ENCODE measurements around the gene APOA5. TPM values are rescaled to one million over a fixed set of nuclear protein-coding genes. Genes with fewer than 3 reads are reported as not detected.

The APOA5 gene
- total and polyA plus RNA-seq, 2 of the 8 experiments (the other 6 are each of a cell fraction or from before 2014, with no cell fraction given) = 0.08 to 0.15 TPM

- TF ChIP-seq RAD21 (IDR thresholded peaks at IDR 0.05 in 1 of 2, conservative IDR thresholded peaks at IDR 0.05 in 1 of 2; ENCODE audit: low read depth in 2 of 2, low read length in 2 of 2) = no peak
- TF ChIP-seq JUND (IDR thresholded peaks at IDR 0.05; ENCODE audit: low read length) = no peak
- no peak for TF ChIP-seq PHF8 (conservative IDR thresholded peaks at IDR 0.05; ENCODE audit: low read depth, low read length)
Observed at GRCh38 chr11:116821050-116821918, 29.6 kb upstream of the APOA5 start (continued).

Measured in H1 (cell line).